UCSD-AML1 (cell line): ENCODE results near the gene TTC1.

Source experiments
- DNase-seq: peaks from one replicate; lab custom pipeline; 2025; ENCODE audit not compliant: unreplicated experiment; lab: John Stamatoyannopoulos, UW

Gene TTC1

GRCh38 chr5:160082614-160083500, 73.9 kb downstream of the TTC1 start:
- DNase-seq: no peak

GRCh38 chr5:160083501-160083900, 74.6 kb downstream of the TTC1 start:
- no peak for DNase-seq

GRCh38 chr5:160084144-160084543, 75.2 kb downstream of the TTC1 start:
- no peak for DNase-seq

- no peak for DNase-seq
These were observed 78.3 kb downstream of the TTC1 start for GRCh38 chr5:160087199-160087598.

GRCh38 chr5:160088805-160089204, 79.9 kb downstream of the TTC1 start:
- DNase-seq: no peak

GRCh38 chr5:160089531-160089930, 80.6 kb downstream of the TTC1 start:
- DNase-seq: no peak

GRCh38 chr5:160090059-160090458, 81.1 kb downstream of the TTC1 start:
- no peak for DNase-seq

- DNase-seq: no peak
These were observed 83.6 kb downstream of the TTC1 start for GRCh38 chr5:160092514-160092913.

GRCh38 chr5:160092960-160093707, 84.2 kb downstream of the TTC1 start:
- no peak for DNase-seq

GRCh38 chr5:160096178-160096577, 87.2 kb downstream of the TTC1 start:
- DNase-seq: no peak

- DNase-seq: no peak
These were observed 89.1 kb downstream of the TTC1 start for GRCh38 chr5:160097991-160098390.

- DNase-seq: no peak
These were observed 96.9 kb downstream of the TTC1 start for GRCh38 chr5:160105686-160106360.

- no peak for DNase-seq
These were observed 99.2 kb downstream of the TTC1 start for GRCh38 chr5:160108124-160108523.
